H1 (cell line): ENCODE results near the gene NECTIN1. TPM values are rescaled to one million over a fixed set of nuclear protein-coding genes. Genes with fewer than 3 reads are reported as not detected.

Source experiments
- CHD2 ChIP-seq: IDR thresholded peaks from 2 replicates; pipeline ENCODE4 v1.6.1; 2012; ENCODE audit warnings: low read length, improper control_type of control experiment
- GABPA ChIP-seq: IDR thresholded peaks from 2 replicates; pipeline ENCODE4 v1.6.1; 2011; ENCODE audit warnings: mild to moderate bottlenecking, low read length, moderate library complexity, borderline replicate concordance; ENCODE audit not compliant: insufficient read depth
- MAFK ChIP-seq: IDR thresholded peaks from 2 replicates; pipeline ENCODE4 v1.6.1; 2012; ENCODE audit warnings: low read depth, mild to moderate bottlenecking, improper control_type of control experiment, low read length
- RAD21 ChIP-seq, 2 experiments: IDR thresholded peaks in 1 of 2; conservative IDR thresholded peaks in 1 of 2; 2 replicates each; pipeline ENCODE4 v1.6.1; 2011; ENCODE audit warnings: low read depth in 2 of 2, low read length in 2 of 2, improper control_type of control experiment in 1 of 2, inconsistent platforms in 1 of 2, mild to moderate bottlenecking in 1 of 2, moderate library complexity in 1 of 2
- RFX5 ChIP-seq: IDR thresholded peaks from 2 replicates; pipeline ENCODE4 v1.6.1; 2011; ENCODE audit warnings: low read depth, low read length, improper control_type of control experiment, borderline replicate concordance
- TAF1 ChIP-seq: IDR thresholded peaks from 2 replicates; pipeline ENCODE4 v1.6.1; 2011; ENCODE audit warnings: mild to moderate bottlenecking, low read depth, low read length
- polyA plus RNA-seq, 7 experiments: library from polyadenylated mRNA; depleted of rRNA in 3 of 7; stranded (reverse) in 5 of 7; unstranded in 2 of 7; fragments of >200 nt in 5 of 7; fragments of 200-250 nt in 2 of 7; gene quantifications; 1 replicate in 5 of 7; 2 replicates in 1 of 7; 4 replicates in 1 of 7; pipeline versions ENCODE4 v1.2.1 to v1.2.3, GENCODE V29; 2011 to 2013; ENCODE audit warnings: missing spikeins in 2 of 7, mixed read lengths in 2 of 7
- total RNA-seq: library from RNA; stranded (reverse); fragmentation: NEBNext Ultra II Directional; extraction: Animal tissue kit (Norgen Biotek cat#: 25700); gene quantifications from 2 replicates; pipeline ENCODE4 v1.2.1, GENCODE V29; 2021

Gene NECTIN1
- total and polyA plus RNA-seq, 2 of the 8 experiments (the other 6 are each of a cell fraction or from before 2014, with no cell fraction given) = 43.2 to 97.7 TPM

DNA sequence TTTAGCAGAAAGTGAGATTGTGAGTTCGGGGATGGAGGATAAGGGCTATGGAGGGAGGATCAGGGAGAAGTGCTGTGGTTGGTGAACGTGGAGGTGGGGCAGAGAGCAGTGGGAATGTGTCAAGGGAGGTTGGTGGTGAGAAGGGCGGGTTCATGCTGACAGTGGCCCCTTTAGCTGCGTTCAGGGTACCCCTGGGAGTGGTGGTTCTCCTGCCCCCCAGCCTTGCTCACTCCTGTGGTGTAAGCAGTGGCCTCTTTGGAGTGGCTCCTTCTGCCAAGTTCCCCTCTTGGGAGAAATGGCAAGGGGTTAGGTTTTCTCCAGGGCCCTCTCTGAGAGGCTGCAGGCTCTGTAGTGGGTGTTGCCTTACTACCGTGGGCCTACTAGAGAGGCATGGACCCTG, 16.1 kb upstream of the NECTIN1 start (continued):
- TF ChIP-seq RAD21 (IDR thresholded peaks at IDR 0.05 in 1 of 2, conservative IDR thresholded peaks at IDR 0.05 in 1 of 2; ENCODE audit: low read depth in 2 of 2, low read length in 2 of 2) = no peak
- TF ChIP-seq MAFK = no peak
- no peak for TF ChIP-seq CHD2
- no peak for TF ChIP-seq GABPA
- no peak for TF ChIP-seq TAF1
- TF ChIP-seq RFX5 = no peak
